ENCODE measurements around the gene ROM1. TPM values are rescaled to one million over a fixed set of nuclear protein-coding genes. Genes with fewer than 3 reads are reported as not detected.

ROM1 gene
- total RNA-seq, 1 donor from 2014 or later, result 2.0 TPM

DNA sequence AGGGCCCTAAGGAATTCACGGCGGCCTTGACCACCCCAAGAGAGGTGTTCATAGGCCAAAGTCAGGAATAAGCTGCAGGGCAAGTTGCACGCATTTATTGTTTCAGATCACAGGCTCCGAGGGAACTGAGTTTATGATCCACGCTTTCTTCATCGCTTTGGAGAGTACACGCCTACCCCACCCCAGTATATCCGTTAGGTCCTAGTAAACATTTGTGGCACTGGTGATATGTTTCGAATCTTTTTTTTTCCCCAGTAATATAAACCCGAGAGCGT is 32.6 kb downstream of the ROM1 start:
- intact Hi-C loops (cut with micrococcal nuclease), result no loop called here

DNA sequence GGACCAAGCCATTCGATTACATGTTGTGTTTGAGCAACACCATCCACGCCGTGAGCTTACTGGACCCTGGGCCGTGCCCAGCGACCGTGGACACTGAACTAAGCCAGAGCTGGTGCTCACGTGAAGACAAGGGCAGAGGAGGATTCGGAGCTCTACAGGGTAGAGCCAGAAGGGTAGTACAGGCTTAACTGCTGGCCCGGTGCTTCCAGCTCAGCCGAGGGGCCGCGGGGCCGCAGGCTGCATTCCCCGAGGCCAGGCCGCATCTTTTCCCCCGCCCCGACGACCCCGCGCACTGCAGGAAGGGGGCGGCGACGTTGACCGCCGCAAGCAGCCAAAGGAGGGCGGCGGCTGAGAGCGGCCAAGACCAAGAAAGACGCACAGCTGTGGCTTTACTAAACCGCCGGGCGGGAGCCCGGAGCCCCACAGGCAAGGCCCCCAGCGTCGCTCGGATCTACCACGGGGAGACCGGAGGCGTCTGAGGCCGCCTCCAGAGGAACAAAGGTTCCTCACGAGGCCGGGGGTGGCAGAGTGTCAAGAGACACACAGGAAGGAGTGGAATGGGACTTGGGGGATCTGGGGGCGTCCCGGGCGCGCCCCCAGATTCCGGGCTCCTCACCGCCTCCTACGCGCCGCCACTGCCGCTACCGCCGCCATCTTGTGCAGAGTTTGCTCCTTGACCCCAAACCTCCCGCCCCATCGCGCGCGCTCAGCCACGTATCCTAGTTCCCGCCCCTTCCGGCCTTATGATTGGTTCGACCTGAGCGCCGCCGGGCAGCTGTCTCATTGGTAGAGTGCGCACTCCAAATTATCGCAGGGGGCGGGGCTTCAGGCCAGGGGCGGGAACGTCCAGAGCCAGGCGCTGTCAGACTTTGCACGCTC is 33.1 kb downstream of the ROM1 start, which contains the start of gene GANAB:
GANAB (minus strand) TSS at position 668 of the 879 bp plus-strand sequence; CDS start at position 654, 14 bp downstream.
- Histone ChIP-seq H3K27me3 (ENCODE audit: low read depth) (no peaks in the 10 kb centered on the region), H3K9me3 (replicated peaks) (no peaks in the 10 kb centered on the region), H3K4me1 (peaks cover 50% of the 10 kb centered on the region), H3K36me3 (peaks cover 51% of the 10 kb centered on the region), H3K27ac (replicated peaks) (peak within 1 kb of the TSS; percentile 97), H3K4me3 (peak within 1 kb of the TSS; percentile 97)
- TF ChIP-seq, protein P1, sequence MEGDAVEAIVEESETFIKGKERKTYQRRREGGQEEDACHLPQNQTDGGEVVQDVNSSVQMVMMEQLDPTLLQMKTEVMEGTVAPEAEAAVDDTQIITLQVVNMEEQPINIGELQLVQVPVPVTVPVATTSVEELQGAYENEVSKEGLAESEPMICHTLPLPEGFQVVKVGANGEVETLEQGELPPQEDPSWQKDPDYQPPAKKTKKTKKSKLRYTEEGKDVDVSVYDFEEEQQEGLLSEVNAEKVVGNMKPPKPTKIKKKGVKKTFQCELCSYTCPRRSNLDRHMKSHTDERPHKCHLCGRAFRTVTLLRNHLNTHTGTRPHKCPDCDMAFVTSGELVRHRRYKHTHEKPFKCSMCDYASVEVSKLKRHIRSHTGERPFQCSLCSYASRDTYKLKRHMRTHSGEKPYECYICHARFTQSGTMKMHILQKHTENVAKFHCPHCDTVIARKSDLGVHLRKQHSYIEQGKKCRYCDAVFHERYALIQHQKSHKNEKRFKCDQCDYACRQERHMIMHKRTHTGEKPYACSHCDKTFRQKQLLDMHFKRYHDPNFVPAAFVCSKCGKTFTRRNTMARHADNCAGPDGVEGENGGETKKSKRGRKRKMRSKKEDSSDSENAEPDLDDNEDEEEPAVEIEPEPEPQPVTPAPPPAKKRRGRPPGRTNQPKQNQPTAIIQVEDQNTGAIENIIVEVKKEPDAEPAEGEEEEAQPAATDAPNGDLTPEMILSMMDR (IDR thresholded peaks at IDR 0.05; ENCODE audit: borderline replicate concordance), result no peak
- peak; percentile 99 for DNase-seq
- intact Hi-C loops (cut with micrococcal nuclease), result no loop called here

More for the DNA sequence above, 32.6 kb downstream of the ROM1 start:
- H3K36me3 ChIP-seq, result peaks cover 51% of the 10 kb centered on the region
- DNase-seq, result no peak
- TF ChIP-seq, protein P1 (IDR thresholded peaks at IDR 0.05; ENCODE audit: borderline replicate concordance), result no peak
- H3K27me3 ChIP-seq (ENCODE audit: low read depth), result no peaks in the 10 kb centered on the region
- H3K27ac ChIP-seq (replicated peaks), result peak overlapping the region; percentile 97
- H3K9me3 ChIP-seq (replicated peaks), result no peaks in the 10 kb centered on the region
- H3K4me3 ChIP-seq, result peak overlapping the region; percentile 97
- peaks cover 52% of the 10 kb centered on the region for H3K4me1 ChIP-seq

DNA sequence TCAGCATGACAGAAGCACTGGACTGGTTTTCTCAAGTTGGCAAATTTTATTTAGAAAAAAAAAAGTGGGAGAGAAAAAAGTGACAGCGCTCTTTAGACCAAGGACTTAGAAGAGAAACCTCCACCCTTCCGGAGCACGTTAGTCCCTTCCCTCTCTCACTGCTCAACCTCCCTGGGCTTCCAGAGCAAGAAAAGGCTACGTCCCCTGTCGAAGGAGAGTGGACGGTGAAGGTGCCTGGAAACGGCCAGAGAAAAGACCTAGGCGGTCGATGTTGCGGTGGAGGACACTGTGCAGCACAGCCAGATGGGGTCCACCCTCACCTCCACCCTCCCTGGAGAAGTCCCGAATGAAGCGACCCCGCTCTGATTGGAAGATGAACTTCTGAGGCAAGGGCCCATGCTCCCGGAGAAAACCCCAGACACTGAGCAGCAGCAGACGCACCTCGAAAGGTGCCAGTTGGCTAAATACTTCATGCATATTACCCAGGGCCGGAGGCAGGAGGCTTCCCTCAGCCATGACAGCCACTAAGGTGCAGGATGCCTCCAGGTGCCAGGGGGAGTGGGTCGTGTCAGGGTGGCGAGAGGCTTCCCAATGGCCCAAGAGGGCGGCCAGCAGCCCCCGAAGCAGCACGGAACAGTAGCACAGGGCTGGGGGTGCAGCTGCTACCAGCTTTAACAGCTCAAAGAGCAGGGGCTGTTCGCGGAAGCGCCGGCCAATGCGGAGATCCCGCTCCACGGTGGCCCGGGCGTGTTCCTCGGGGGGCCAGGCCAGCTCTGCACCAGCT is 34.0 kb downstream of the ROM1 start:
- no peak for DNase-seq

DNA sequence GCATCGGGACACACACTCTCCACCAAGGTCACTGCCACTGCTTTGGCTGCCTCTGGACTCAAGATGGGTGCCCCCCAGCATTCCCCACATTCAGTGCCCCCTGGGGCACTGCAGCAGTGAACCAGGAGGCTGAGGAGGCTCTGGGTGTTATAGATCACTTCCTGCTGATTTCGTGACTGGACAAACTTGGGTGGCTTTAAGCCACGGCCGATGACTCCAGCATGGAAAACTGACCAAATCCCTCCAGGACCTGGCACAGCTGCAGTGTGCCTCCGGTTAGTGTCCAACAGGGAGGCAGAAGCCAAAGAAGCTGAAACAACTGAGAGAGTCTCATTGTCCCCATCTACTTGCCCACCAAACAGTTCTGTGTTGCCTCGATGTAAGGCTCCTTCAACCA is 34.5 kb downstream of the ROM1 start:
- Histone ChIP-seq H3K9me3 (replicated peaks) (no peaks in the 10 kb centered on the region), H3K4me1 (peaks cover 61% of the 10 kb centered on the region), H3K27me3 (ENCODE audit: low read depth) (no peaks in the 10 kb centered on the region), H3K27ac (replicated peaks) (no peak overlapping the region), H3K36me3 (peaks cover 48% of the 10 kb centered on the region), H3K4me3 (no peak overlapping the region)
- TF ChIP-seq, protein P1 (IDR thresholded peaks at IDR 0.05; ENCODE audit: borderline replicate concordance), result no peak
- no peak for DNase-seq
- intact Hi-C loops (cut with micrococcal nuclease), result no loop called here

More for the DNA sequence above, 34.0 kb downstream of the ROM1 start:
- Histone ChIP-seq H3K27ac (replicated peaks) (peak overlapping the region; percentile 97), H3K4me3 (peak overlapping the region; percentile 97), H3K36me3 (peaks cover 51% of the 10 kb centered on the region), H3K27me3 (ENCODE audit: low read depth) (no peaks in the 10 kb centered on the region), H3K9me3 (replicated peaks) (no peaks in the 10 kb centered on the region), H3K4me1 (peaks cover 55% of the 10 kb centered on the region)
- intact Hi-C loops (cut with micrococcal nuclease), result no loop called here
- TF ChIP-seq, protein P1 (IDR thresholded peaks at IDR 0.05; ENCODE audit: borderline replicate concordance), result no peak

DNA sequence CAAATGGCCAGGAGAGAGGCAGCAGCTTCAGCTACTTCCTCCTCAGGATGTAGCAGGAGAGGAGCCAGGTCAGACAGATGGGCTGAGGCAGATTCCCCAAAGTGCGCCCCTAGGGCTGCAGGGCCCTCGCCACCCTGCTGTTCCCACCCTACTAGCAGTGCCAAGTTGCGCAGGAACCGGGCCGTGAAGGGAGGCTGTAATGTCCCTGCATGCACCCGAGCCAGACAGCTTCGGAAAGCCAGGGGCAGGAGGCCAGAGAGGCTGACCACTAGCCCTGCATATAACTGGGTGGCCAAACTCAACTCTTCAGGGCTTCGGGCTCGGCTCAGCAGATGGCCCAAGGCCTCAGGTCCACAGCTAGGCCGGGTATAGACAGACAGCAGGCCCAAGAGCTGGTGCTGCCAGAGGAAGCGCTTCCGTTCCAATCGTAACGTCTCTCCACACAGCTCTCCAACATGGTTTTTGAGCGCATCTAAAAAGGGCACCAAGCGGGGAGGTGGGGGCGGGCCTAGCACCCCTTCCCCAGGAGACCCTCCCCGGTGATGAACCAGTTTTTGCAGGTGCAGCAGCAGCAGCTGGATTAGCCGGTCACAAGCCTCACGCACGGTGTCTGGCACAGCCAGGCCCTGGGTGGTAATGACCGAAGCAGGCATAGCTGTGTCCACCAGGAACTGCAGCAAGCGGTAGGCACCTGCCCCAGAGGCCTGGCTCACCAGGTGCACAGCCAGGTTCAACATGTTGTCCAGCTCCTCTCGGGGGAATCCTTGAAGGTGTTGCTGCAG is 35.3 kb downstream of the ROM1 start:
- Histone ChIP-seq H3K9me3 (replicated peaks) (no peaks in the 10 kb centered on the region), H3K4me3 (no peak overlapping the region), H3K27me3 (ENCODE audit: low read depth) (no peaks in the 10 kb centered on the region), H3K36me3 (peaks cover 40% of the 10 kb centered on the region), H3K4me1 (peaks cover 60% of the 10 kb centered on the region), H3K27ac (replicated peaks) (no peak overlapping the region)
- intact Hi-C loops (cut with micrococcal nuclease), result no loop called here
- DNase-seq, result no peak
- TF ChIP-seq, protein P1 (IDR thresholded peaks at IDR 0.05; ENCODE audit: borderline replicate concordance), result no peak
